ENCODE measurements around the gene MYDGF. TPM values are rescaled to one million over a fixed set of nuclear protein-coding genes. Genes with fewer than 3 reads are reported as not detected.

MYDGF gene
- total RNA-seq, 2 donors from 2014 or later: 59.3 to 72.9 TPM

- DNase-seq (ENCODE audit: low spot score): no peak
- no peak overlapping the region for H3K4me3 ChIP-seq
- no peak for ATAC-seq (ENCODE audit: insufficient number of reproducible peaks, low FRiP score, low read depth)
- no peaks in the 10 kb centered on the region for H3K9me3 ChIP-seq
- H3K36me3 ChIP-seq: no peaks in the 10 kb centered on the region
- no peak overlapping the region for H3K27ac ChIP-seq
- TF ChIP-seq CTCF (IDR thresholded peaks at IDR 0.05): no peak
- H3K4me1 ChIP-seq (ENCODE audit: control insufficient read depth in 1 of 2, low read depth in 2 of 2): no peaks in the 10 kb centered on the region
- no peaks in the 10 kb centered on the region for H3K27me3 ChIP-seq (replicated peaks; ENCODE audit: insufficient read depth)
Observed at GRCh38 chr19:4624301-4624700, 45.8 kb downstream of the MYDGF start.

DNA sequence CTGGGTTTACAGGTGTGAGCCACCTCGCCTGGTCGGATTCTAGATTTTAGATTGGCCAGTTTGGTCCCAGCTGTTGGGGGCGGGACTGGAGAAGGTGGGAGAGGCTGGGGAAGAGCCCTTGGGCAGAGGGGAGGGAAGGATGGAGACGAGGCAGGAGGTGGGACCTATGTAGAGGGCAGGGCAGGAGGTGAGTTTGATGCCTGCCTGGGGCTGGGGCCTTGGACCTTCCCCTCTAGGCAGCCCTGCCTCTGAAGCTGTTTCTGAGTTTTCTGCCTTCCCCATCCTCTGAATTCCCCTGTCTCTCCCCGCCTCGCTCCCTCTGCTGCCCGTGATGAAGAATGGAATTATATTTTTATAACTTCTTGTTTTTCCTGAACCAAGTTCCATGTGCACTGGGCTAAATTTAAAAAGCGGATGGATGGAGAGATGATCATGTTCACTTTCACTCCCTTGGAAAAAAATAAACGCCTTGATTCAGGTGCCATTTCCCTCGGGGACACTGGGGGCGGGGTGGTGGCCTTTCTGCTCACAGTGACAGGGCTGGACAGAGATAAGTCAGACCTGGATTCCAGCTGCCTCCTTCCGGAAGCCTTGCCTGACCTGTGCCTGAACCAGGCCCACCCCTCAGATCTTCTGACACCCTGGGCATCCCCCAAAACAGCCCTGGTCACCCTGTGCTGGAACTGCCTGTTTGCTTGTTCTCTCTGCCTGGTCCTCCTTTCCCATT is 47.3 kb downstream of the MYDGF start:
- H3K9me3 ChIP-seq: no peaks in the 10 kb centered on the region
- no peak for ATAC-seq (ENCODE audit: insufficient number of reproducible peaks, low FRiP score, low read depth)

GRCh38 chr19:4620675-4621074 is 49.5 kb downstream of the MYDGF start:
- no peaks in the 10 kb centered on the region for H3K9me3 ChIP-seq
- no peak for DNase-seq (ENCODE audit: low spot score)
- no peaks in the 10 kb centered on the region for H3K36me3 ChIP-seq
- H3K27ac ChIP-seq: no peak overlapping the region
- ATAC-seq (ENCODE audit: insufficient number of reproducible peaks, low FRiP score, low read depth): no peak
- H3K4me3 ChIP-seq: no peak overlapping the region
- no peaks in the 10 kb centered on the region for H3K4me1 ChIP-seq (ENCODE audit: control insufficient read depth in 1 of 2, low read depth in 2 of 2)
- H3K27me3 ChIP-seq (replicated peaks; ENCODE audit: insufficient read depth): no peaks in the 10 kb centered on the region
- TF ChIP-seq CTCF (IDR thresholded peaks at IDR 0.05): no peak

More for the DNA sequence above, 47.3 kb downstream of the MYDGF start:
- H3K36me3 ChIP-seq: no peaks in the 10 kb centered on the region
- no peak overlapping the region for H3K27ac ChIP-seq
- no peaks in the 10 kb centered on the region for H3K27me3 ChIP-seq (replicated peaks; ENCODE audit: insufficient read depth)
- H3K4me3 ChIP-seq: no peak overlapping the region
- DNase-seq (ENCODE audit: low spot score): no peak
- H3K4me1 ChIP-seq (ENCODE audit: control insufficient read depth in 1 of 2, low read depth in 2 of 2): no peaks in the 10 kb centered on the region
- no peak for TF ChIP-seq CTCF (IDR thresholded peaks at IDR 0.05)

- TF ChIP-seq CTCF (IDR thresholded peaks at IDR 0.05): no peak
- no peaks in the 10 kb centered on the region for H3K36me3 ChIP-seq
- no peaks in the 10 kb centered on the region for H3K27me3 ChIP-seq (replicated peaks; ENCODE audit: insufficient read depth)
Observed at GRCh38 chr19:4619668-4620294, 50.4 kb downstream of the MYDGF start.

DNA sequence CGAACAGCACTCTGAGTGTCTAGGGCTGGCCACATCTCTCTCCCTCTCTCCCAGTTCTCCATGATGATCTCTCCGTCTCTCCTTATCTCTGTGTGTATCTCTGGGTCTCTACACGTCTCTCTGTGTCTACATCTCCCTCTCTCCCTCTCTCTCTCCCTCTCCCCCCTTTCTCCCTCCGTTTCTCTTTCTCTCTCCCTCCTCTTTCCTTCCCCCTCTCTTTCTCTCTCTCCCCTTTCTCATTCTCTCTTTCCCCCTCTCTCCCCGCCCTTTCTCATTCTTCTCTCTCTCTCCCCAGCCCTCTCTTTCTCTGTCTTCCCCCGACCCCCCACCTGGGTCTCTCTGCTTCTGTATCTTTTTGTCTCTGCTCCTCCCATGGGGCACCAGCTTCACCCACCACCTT is 52.1 kb downstream of the MYDGF start:
- Histone ChIP-seq H3K4me3 (no peak overlapping the region), H3K27ac (no peak overlapping the region), H3K4me1 (ENCODE audit: control insufficient read depth in 1 of 2, low read depth in 2 of 2) (no peaks in the 10 kb centered on the region), H3K9me3 (no peaks in the 10 kb centered on the region), H3K27me3 (replicated peaks; ENCODE audit: insufficient read depth) (no peaks in the 10 kb centered on the region), H3K36me3 (no peaks in the 10 kb centered on the region)
- ATAC-seq (ENCODE audit: insufficient number of reproducible peaks, low FRiP score, low read depth): no peak
- DNase-seq (ENCODE audit: low spot score): no peak
- TF ChIP-seq CTCF (IDR thresholded peaks at IDR 0.05): no peak

More at GRCh38 chr19:4619668-4620294, 50.4 kb downstream of the MYDGF start:
- ATAC-seq (ENCODE audit: insufficient number of reproducible peaks, low FRiP score, low read depth): no peak
- H3K4me1 ChIP-seq (ENCODE audit: control insufficient read depth in 1 of 2, low read depth in 2 of 2): no peaks in the 10 kb centered on the region
- no peak overlapping the region for H3K27ac ChIP-seq
- H3K9me3 ChIP-seq: no peaks in the 10 kb centered on the region
- no peak for DNase-seq (ENCODE audit: low spot score)
- no peak overlapping the region for H3K4me3 ChIP-seq

All from thoracic aorta (tissue), 2 donors.